ENCODE measurements around the gene FNDC11.

The FNDC11 gene

GRCh38 chr20:63518351-63518861, 35.6 kb upstream of the FNDC11 start:
- Histone ChIP-seq H3K4me1 (ENCODE audit: control insufficient read depth, insufficient read depth, low read length) (peaks cover 5% of the 10 kb centered on the region; the same call in 1 of the 2 replicates), H3K4me3 (ENCODE audit: low read depth, low read length) (no peak overlapping the region; the same call in 1 of the 2 replicates), H3K9ac (ENCODE audit: low read depth, low read length) (no peak overlapping the region)

GRCh38 chr20:63518946-63519667, 34.9 kb upstream of the FNDC11 start:
- Histone ChIP-seq H3K27ac (ENCODE audit: low read depth, low read length) (no peak overlapping the region), H3K4me3 (ENCODE audit: low read depth, low read length) (peak overlapping the region; percentile 95), H3K4me1 (ENCODE audit: control insufficient read depth, insufficient read depth, low read length) (peaks cover 5% of the 10 kb centered on the region; the same call in 1 of the 2 replicates), H3K9ac (ENCODE audit: low read depth, low read length) (0 out of 2 replicates have a peak overlapping the region, but pooled peaks have one; percentile 20), H3K27me3 (ENCODE audit: control insufficient read depth, insufficient read depth, low read length) (peaks cover 3% of the 10 kb centered on the region; the same call in 1 of the 2 replicates), H3K9me3 (ENCODE audit: control insufficient read depth, insufficient read depth, low read length) (peaks cover 8% of the 10 kb centered on the region; the same call in 1 of the 2 replicates), H3K36me3 (ENCODE audit: control insufficient read depth, insufficient read depth, low read length) (peaks cover 24% of the 10 kb centered on the region)

More at GRCh38 chr20:63518351-63518861, 35.6 kb upstream of the FNDC11 start:
- Histone ChIP-seq H3K9me3 (ENCODE audit: control insufficient read depth, insufficient read depth, low read length) (peaks cover 5% of the 10 kb centered on the region; the same call in 1 of the 2 replicates), H3K27me3 (ENCODE audit: control insufficient read depth, insufficient read depth, low read length) (peaks cover 3% of the 10 kb centered on the region; the same call in 1 of the 2 replicates), H3K27ac (ENCODE audit: low read depth, low read length) (no peak overlapping the region), H3K36me3 (ENCODE audit: control insufficient read depth, insufficient read depth, low read length) (peaks cover 22% of the 10 kb centered on the region)

GRCh38 chr20:63519668-63520503, 34.1 kb upstream of the FNDC11 start:
- peaks cover 5% of the 10 kb centered on the region; the same call in 1 of the 2 replicates for H3K4me1 ChIP-seq (ENCODE audit: control insufficient read depth, insufficient read depth, low read length)
- peaks cover 24% of the 10 kb centered on the region for H3K36me3 ChIP-seq (ENCODE audit: control insufficient read depth, insufficient read depth, low read length)
- H3K27ac ChIP-seq (ENCODE audit: low read depth, low read length): peak overlapping the region; percentile 91
- H3K27me3 ChIP-seq (ENCODE audit: control insufficient read depth, insufficient read depth, low read length): peaks cover 3% of the 10 kb centered on the region; the same call in 1 of the 2 replicates
- peak overlapping the region; percentile 48; the same call in 1 of the 2 replicates for H3K9ac ChIP-seq (ENCODE audit: low read depth, low read length)
- peak overlapping the region; percentile 95 for H3K4me3 ChIP-seq (ENCODE audit: low read depth, low read length)
- peaks cover 8% of the 10 kb centered on the region; the same call in 1 of the 2 replicates for H3K9me3 ChIP-seq (ENCODE audit: control insufficient read depth, insufficient read depth, low read length)

DNA sequence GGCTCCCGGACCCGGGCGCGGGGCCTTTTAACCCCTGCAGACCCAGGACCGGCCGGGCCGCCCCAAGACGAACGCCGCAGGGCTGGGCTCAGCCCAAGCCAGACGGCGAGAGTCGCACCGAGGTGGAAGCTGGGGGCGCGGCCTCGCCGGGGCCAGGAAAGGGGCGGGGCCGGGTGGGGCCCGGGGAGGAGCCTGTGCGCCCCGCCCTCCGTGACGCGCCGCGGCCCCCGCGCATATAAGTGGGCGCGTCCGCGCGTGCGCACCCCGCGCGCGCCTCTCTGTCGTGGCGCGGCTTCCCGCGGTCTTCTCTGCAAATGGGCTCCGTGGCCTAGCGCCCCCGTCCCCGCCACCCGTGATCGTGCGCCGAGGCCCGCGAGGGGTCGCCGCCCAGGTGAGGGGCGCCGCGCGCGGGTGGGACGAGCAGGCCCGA, 33.4 kb upstream of the FNDC11 start, which contains the start of gene PPDPF:
Gene PPDPF (plus strand): TSS at position 262 of the 430 bp plus-strand sequence. CDS start 544 bp downstream, outside the sequence.
- H3K4me1 ChIP-seq (ENCODE audit: control insufficient read depth, insufficient read depth, low read length): peaks cover 5% of the 10 kb centered on the region; the same call in 1 of the 2 replicates
- peak within 1 kb of the TSS; percentile 95 for H3K4me3 ChIP-seq (ENCODE audit: low read depth, low read length)
- peak within 1 kb of the TSS; percentile 91 for H3K27ac ChIP-seq (ENCODE audit: low read depth, low read length)
- H3K9ac ChIP-seq (ENCODE audit: low read depth, low read length): peak within 1 kb of the TSS; percentile 92
- H3K27me3 ChIP-seq (ENCODE audit: control insufficient read depth, insufficient read depth, low read length): peaks cover 3% of the 10 kb centered on the region; the same call in 1 of the 2 replicates
- H3K9me3 ChIP-seq (ENCODE audit: control insufficient read depth, insufficient read depth, low read length): peaks cover 8% of the 10 kb centered on the region; the same call in 1 of the 2 replicates
- peaks cover 24% of the 10 kb centered on the region for H3K36me3 ChIP-seq (ENCODE audit: control insufficient read depth, insufficient read depth, low read length)

GRCh38 chr20:63520934-63521601, 32.9 kb upstream of the FNDC11 start:
- Histone ChIP-seq H3K36me3 (ENCODE audit: control insufficient read depth, insufficient read depth, low read length) (peaks cover 24% of the 10 kb centered on the region), H3K4me3 (ENCODE audit: low read depth, low read length) (peak overlapping the region; percentile 95), H3K9me3 (ENCODE audit: control insufficient read depth, insufficient read depth, low read length) (peaks cover 8% of the 10 kb centered on the region; the same call in 1 of the 2 replicates), H3K27me3 (ENCODE audit: control insufficient read depth, insufficient read depth, low read length) (peaks cover 3% of the 10 kb centered on the region; the same call in 1 of the 2 replicates), H3K9ac (ENCODE audit: low read depth, low read length) (peak overlapping the region; percentile 92), H3K27ac (ENCODE audit: low read depth, low read length) (peak overlapping the region; percentile 91), H3K4me1 (ENCODE audit: control insufficient read depth, insufficient read depth, low read length) (peaks cover 5% of the 10 kb centered on the region; the same call in 1 of the 2 replicates)

GRCh38 chr20:63521602-63522001, 32.4 kb upstream of the FNDC11 start:
- Histone ChIP-seq H3K9me3 (ENCODE audit: control insufficient read depth, insufficient read depth, low read length) (peaks cover 8% of the 10 kb centered on the region; the same call in 1 of the 2 replicates), H3K27ac (ENCODE audit: low read depth, low read length) (peak overlapping the region; percentile 91), H3K27me3 (ENCODE audit: control insufficient read depth, insufficient read depth, low read length) (peaks cover 3% of the 10 kb centered on the region; the same call in 1 of the 2 replicates), H3K4me1 (ENCODE audit: control insufficient read depth, insufficient read depth, low read length) (peaks cover 5% of the 10 kb centered on the region; the same call in 1 of the 2 replicates), H3K4me3 (ENCODE audit: low read depth, low read length) (peak overlapping the region; percentile 95), H3K36me3 (ENCODE audit: control insufficient read depth, insufficient read depth, low read length) (peaks cover 24% of the 10 kb centered on the region), H3K9ac (ENCODE audit: low read depth, low read length) (peak overlapping the region; percentile 92)

- Histone ChIP-seq H3K27me3 (ENCODE audit: control insufficient read depth, insufficient read depth, low read length) (peaks cover 3% of the 10 kb centered on the region; the same call in 1 of the 2 replicates), H3K9me3 (ENCODE audit: control insufficient read depth, insufficient read depth, low read length) (peaks cover 8% of the 10 kb centered on the region; the same call in 1 of the 2 replicates), H3K27ac (ENCODE audit: low read depth, low read length) (no peak overlapping the region), H3K4me1 (ENCODE audit: control insufficient read depth, insufficient read depth, low read length) (peaks cover 5% of the 10 kb centered on the region; the same call in 1 of the 2 replicates), H3K9ac (ENCODE audit: low read depth, low read length) (no peak overlapping the region), H3K4me3 (ENCODE audit: low read depth, low read length) (peak overlapping the region; percentile 32), H3K36me3 (ENCODE audit: control insufficient read depth, insufficient read depth, low read length) (peaks cover 22% of the 10 kb centered on the region)
Measured at GRCh38 chr20:63522091-63522868, 31.7 kb upstream of the FNDC11 start.

DNA sequence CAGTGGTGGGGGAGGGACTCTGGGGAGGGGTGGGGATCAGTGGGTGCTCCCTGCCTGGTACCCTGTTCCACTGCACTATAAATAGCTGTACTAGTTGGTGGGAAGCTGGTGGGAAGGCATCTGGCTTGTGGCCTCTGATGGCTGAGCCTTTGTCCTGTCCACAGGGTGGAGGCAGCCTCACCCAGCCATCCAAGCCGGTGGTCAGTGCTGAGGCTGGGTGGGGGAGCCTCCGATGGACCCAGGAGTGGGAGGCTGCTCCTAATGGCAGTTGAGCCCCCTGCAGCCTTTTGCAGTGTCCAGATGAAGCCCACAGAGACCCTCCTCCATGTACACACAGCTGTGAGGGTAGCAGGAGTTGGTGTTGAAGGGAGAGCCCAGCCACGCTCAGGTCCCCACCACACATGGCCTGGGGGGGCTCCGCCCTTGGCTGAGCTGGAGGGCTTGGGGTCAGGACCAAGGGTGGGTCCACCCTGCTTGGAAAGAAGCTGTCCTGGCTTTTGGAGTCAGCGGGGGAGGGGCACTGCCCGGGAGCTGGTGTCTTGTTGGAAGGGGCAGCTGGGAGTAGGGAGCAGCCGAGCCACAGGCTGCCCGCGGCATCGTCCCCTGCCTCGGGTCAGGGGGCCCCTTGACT, 30.9 kb upstream of the FNDC11 start:
- Histone ChIP-seq H3K4me3 (ENCODE audit: low read depth, low read length) (no peak overlapping the region), H3K27me3 (ENCODE audit: control insufficient read depth, insufficient read depth, low read length) (peaks cover 3% of the 10 kb centered on the region; the same call in 1 of the 2 replicates), H3K9me3 (ENCODE audit: control insufficient read depth, insufficient read depth, low read length) (peaks cover 8% of the 10 kb centered on the region; the same call in 1 of the 2 replicates), H3K4me1 (ENCODE audit: control insufficient read depth, insufficient read depth, low read length) (peaks cover 5% of the 10 kb centered on the region; the same call in 1 of the 2 replicates), H3K27ac (ENCODE audit: low read depth, low read length) (no peak overlapping the region), H3K9ac (ENCODE audit: low read depth, low read length) (no peak overlapping the region), H3K36me3 (ENCODE audit: control insufficient read depth, insufficient read depth, low read length) (peaks cover 20% of the 10 kb centered on the region)

- Histone ChIP-seq H3K27ac (ENCODE audit: low read depth, low read length) (no peak overlapping the region), H3K9me3 (ENCODE audit: control insufficient read depth, insufficient read depth, low read length) (peaks cover 8% of the 10 kb centered on the region; the same call in 1 of the 2 replicates), H3K4me3 (ENCODE audit: low read depth, low read length) (no peak overlapping the region)
Measured at GRCh38 chr20:63525185-63525584, 28.8 kb upstream of the FNDC11 start.

More at GRCh38 chr20:63525185-63525584, 28.8 kb upstream of the FNDC11 start:
- Histone ChIP-seq H3K27me3 (ENCODE audit: control insufficient read depth, insufficient read depth, low read length) (no peaks in the 10 kb centered on the region), H3K9ac (ENCODE audit: low read depth, low read length) (no peak overlapping the region), H3K36me3 (ENCODE audit: control insufficient read depth, insufficient read depth, low read length) (peaks cover 20% of the 10 kb centered on the region), H3K4me1 (ENCODE audit: control insufficient read depth, insufficient read depth, low read length) (no peaks in the 10 kb centered on the region; the same call in 1 of the 2 replicates)

All from HUES48 (cell line).